ENCODE results near the gene DLX2. TPM values are rescaled to one million over a fixed set of nuclear protein-coding genes. Genes with fewer than 3 reads are reported as not detected.
A peak's percentile ranks its signal among the peaks of the same experiment; 100 is the strongest.

The DLX2 gene
- total and polyA plus RNA-seq, 2 of the 13 experiments (the other 11 are each of a cell fraction or from before 2014, with no cell fraction given): 0.07 to 0.15 TPM

DNA sequence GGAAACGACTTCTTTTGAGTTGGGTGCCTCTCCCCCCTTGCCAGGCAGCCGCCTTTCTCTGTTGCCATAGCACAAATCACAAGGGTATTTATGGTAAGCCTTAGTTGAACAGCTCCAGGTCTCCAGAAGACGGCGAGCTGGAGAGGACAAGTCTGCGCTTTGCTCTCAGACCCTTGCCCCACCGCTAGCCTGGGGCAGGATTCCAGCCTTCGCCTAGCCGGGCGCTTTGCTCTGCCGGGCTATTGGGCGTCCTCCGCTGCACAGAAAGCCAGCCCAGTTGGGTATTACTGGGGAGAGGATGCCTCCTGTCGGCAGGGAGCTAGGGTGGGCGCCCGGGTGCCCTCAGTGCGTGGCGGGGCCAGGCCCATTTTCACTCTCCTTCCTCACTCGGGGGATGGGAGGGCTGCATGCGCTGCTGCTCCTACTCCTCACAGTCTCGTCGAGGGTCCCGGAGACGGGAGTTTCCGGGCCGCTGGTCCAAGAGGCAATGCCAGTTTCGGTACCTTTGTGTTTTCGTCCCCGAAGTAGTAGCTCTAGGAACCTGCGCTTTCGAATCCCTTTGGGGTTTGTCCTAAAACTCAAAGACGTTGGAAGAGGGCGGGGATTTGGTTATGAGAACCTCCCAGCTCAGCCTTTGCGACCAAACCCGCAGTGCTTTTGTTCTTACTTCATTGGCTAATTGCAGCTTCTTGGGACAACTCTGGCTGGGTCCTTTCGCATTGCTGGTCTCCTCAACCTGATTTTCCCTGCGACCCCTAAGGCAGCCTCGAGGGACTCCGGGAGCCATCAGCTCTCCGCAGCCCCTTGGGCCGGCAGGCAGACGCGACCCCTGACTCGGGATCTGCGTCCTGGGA, 3.6 kb upstream of the DLX2 start (continued):
- TF ChIP-seq ZNF503 (CRISPR knock-in tag; IDR thresholded peaks at IDR 0.05): 0 out of 2 replicates have a peak, but pooled peaks have one; percentile 29
- TF ChIP-seq MZF1 (CRISPR knock-in tag; IDR thresholded peaks at IDR 0.05; ENCODE audit: borderline replicate concordance): 0 out of 2 replicates have a peak, but pooled peaks have one; percentile 38
- peak; percentile 99 for TF ChIP-seq STAG1 (CRISPR knock-in tag; IDR thresholded peaks at IDR 0.05)
- peak; percentile 39; the same call in 1 of the 2 replicates for TF ChIP-seq GATAD2A (CRISPR knock-in tag; IDR thresholded peaks at IDR 0.05)
- TF ChIP-seq, protein P1, sequence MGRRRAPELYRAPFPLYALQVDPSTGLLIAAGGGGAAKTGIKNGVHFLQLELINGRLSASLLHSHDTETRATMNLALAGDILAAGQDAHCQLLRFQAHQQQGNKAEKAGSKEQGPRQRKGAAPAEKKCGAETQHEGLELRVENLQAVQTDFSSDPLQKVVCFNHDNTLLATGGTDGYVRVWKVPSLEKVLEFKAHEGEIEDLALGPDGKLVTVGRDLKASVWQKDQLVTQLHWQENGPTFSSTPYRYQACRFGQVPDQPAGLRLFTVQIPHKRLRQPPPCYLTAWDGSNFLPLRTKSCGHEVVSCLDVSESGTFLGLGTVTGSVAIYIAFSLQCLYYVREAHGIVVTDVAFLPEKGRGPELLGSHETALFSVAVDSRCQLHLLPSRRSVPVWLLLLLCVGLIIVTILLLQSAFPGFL (CRISPR knock-in tag; IDR thresholded peaks at IDR 0.05): 0 out of 2 replicates have a peak, but pooled peaks have one; percentile 29
- no peak for TF ChIP-seq ZKSCAN1 (IDR thresholded peaks at IDR 0.05; ENCODE audit: low read length)
- no peak for TF ChIP-seq NR2F6 (IDR thresholded peaks at IDR 0.05)
- no peak for TF ChIP-seq NR2F6 (CRISPR knock-in tag; IDR thresholded peaks at IDR 0.05)
- no peak; the same call in 1 of the 2 replicates for TF ChIP-seq NFYC (CRISPR knock-in tag; IDR thresholded peaks at IDR 0.05)
- no peak for TF ChIP-seq ZNF589 (CRISPR knock-in tag; conservative IDR thresholded peaks at IDR 0.05)
- TF ChIP-seq SNRNP70 (IDR thresholded peaks at IDR 0.05; ENCODE audit: low read depth, low read length): no peak
- peak; percentile 38 for TF ChIP-seq GATAD1 (CRISPR knock-in tag; IDR thresholded peaks at IDR 0.05)
- TF ChIP-seq ZNF713 (CRISPR knock-in tag; IDR thresholded peaks at IDR 0.05): no peak
- TF ChIP-seq ZNF749 (CRISPR knock-in tag; IDR thresholded peaks at IDR 0.05; ENCODE audit: borderline replicate concordance): no peak
- TF ChIP-seq ZNF510 (CRISPR knock-in tag; IDR thresholded peaks at IDR 0.05; ENCODE audit: low read depth): no peak
- no peak for TF ChIP-seq TGIF2 (CRISPR knock-in tag; IDR thresholded peaks at IDR 0.05)
- no peak for TF ChIP-seq JUND (CRISPR knock-in tag; IDR thresholded peaks at IDR 0.05)
- peak; percentile 62; the same call in 1 of the 2 replicates for TF ChIP-seq ZNF75D (CRISPR knock-in tag; IDR thresholded peaks at IDR 0.05; ENCODE audit: borderline replicate concordance)
- TF ChIP-seq TRIM24 (CRISPR knock-in tag; IDR thresholded peaks at IDR 0.05): no peak
- no peak for TF ChIP-seq HBP1 (CRISPR knock-in tag; IDR thresholded peaks at IDR 0.05; ENCODE audit: low read depth)
- TF ChIP-seq TEAD2 (CRISPR knock-in tag; IDR thresholded peaks at IDR 0.05): no peak
- TF ChIP-seq ZSCAN22 (CRISPR knock-in tag; IDR thresholded peaks at IDR 0.05): no peak
- no peak for TF ChIP-seq ZNF3 (CRISPR knock-in tag; IDR thresholded peaks at IDR 0.05)
- TF ChIP-seq DMAP1 (CRISPR knock-in tag; IDR thresholded peaks at IDR 0.05): 0 out of 2 replicates have a peak, but pooled peaks have one; percentile 22
- TF ChIP-seq SMAD9 (CRISPR knock-in tag; IDR thresholded peaks at IDR 0.05): no peak
- TF ChIP-seq, protein P2, sequence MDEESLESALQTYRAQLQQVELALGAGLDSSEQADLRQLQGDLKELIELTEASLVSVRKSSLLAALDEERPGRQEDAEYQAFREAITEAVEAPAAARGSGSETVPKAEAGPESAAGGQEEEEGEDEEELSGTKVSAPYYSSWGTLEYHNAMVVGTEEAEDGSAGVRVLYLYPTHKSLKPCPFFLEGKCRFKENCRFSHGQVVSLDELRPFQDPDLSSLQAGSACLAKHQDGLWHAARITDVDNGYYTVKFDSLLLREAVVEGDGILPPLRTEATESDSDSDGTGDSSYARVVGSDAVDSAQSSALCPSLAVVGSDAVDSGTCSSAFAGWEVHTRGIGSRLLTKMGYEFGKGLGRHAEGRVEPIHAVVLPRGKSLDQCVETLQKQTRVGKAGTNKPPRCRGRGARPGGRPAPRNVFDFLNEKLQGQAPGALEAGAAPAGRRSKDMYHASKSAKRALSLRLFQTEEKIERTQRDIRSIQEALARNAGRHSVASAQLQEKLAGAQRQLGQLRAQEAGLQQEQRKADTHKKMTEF (CRISPR knock-in tag; IDR thresholded peaks at IDR 0.05): peak; percentile 41; the same call in 1 of the 2 replicates
- peak; percentile 69 for TF ChIP-seq POGZ (CRISPR knock-in tag; IDR thresholded peaks at IDR 0.05)
- TF ChIP-seq SP4 (CRISPR knock-in tag; IDR thresholded peaks at IDR 0.05): 0 out of 2 replicates have a peak, but pooled peaks have one; percentile 35
